Fibroblast of lung (primary cell): Measurements from ENCODE around the gene USP32.

Experiments
- EZH2 ChIP-seq: IDR thresholded peaks from 2 replicates; pipeline ENCODE4 v1.5.1; 2012; ENCODE audit warnings: low read length, control low read depth, mild to moderate bottlenecking; ENCODE audit errors: missing control alignments
- TF ChIP-seq, protein P1 (sequence below), 2 donors: IDR thresholded peaks in 1 of 2; conservative IDR thresholded peaks in 1 of 2; 1 replicate in 1 of 2; 2 replicates in 1 of 2; pipeline ENCODE4 v1.5.1; 2011 to 2012; ENCODE audit warnings: low read length in 2 of 2, control low read depth in 1 of 2, inconsistent platforms in 1 of 2, low read depth in 1 of 2, mild to moderate bottlenecking in 1 of 2

DNA sequence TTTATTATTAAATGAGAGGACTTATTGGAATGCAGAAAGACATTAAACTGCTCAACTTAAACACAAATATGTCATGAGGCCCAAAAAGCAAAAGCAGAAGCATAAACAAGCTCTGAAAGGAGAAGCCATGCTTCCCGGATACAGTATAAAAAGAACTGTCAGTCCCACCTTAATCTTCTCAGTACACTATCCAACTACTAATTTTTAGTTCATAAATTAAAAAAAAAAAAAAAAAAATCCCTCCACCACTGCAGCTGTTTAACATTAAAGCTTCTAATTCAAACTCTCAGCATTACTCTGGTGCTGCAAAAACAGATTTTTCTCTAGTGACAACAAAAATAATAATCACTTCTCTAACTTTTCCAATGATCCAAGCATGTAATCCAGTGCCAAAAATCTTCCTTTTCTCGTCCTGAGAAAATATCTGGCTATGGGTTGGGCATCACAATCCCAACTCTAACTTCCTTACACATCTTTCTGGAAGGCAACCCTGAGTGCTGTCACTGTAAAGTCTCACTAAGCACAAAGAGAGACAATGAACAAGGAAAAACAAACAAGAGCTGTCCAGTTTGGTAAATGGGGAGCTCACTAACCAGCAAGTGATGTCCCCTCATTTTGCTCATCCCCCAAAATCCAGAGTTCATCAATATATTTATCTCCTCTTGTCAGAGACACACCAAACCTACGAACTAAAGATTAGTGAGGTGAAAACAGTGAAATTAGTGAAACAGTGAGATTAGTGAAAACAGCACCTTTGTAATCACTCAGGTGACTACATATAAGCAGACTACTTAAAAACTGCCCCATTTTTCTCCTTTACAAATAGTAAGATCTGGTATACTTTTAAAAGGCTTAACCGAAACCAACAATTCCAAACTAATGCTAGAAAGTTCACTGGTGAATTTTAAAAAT lies 5.5 kb downstream of the USP32 start:
- TF ChIP-seq, protein P1, sequence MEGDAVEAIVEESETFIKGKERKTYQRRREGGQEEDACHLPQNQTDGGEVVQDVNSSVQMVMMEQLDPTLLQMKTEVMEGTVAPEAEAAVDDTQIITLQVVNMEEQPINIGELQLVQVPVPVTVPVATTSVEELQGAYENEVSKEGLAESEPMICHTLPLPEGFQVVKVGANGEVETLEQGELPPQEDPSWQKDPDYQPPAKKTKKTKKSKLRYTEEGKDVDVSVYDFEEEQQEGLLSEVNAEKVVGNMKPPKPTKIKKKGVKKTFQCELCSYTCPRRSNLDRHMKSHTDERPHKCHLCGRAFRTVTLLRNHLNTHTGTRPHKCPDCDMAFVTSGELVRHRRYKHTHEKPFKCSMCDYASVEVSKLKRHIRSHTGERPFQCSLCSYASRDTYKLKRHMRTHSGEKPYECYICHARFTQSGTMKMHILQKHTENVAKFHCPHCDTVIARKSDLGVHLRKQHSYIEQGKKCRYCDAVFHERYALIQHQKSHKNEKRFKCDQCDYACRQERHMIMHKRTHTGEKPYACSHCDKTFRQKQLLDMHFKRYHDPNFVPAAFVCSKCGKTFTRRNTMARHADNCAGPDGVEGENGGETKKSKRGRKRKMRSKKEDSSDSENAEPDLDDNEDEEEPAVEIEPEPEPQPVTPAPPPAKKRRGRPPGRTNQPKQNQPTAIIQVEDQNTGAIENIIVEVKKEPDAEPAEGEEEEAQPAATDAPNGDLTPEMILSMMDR (conservative IDR thresholded peaks at IDR 0.05 in 1 of 2, IDR thresholded peaks at IDR 0.05 in 1 of 2; ENCODE audit: low read depth in 1 of 2, low read length in 2 of 2): no peak
- TF ChIP-seq EZH2: no peak
